Activated CD8-positive, alpha-beta memory T cell treated with anti-CD3 and anti-CD28 coated beads, Interleukin-2, amount 50 U/mL, for 48 hours (primary cell): ENCODE data around the gene TMEM171.

Source experiments
- DNase-seq: peaks from one replicate; pipeline ENCODE4 v3.0.0-alpha.2; 2020

TMEM171 gene

GRCh38 chr5:73120222-73121118, at the start of gene TMEM171:
Gene TMEM171, plus strand, starts transcription at chr5:73120575. Its CDS starts 2,799 bp downstream, at chr5:73123374.
- DNase-seq: no peak

- no peak for DNase-seq
Measured at GRCh38 chr5:73081093-73081492, 39.3 kb upstream of the TMEM171 start.

GRCh38 chr5:73088026-73088425, 32.3 kb upstream of the TMEM171 start:
- DNase-seq: no peak

- no peak for DNase-seq
Measured at GRCh38 chr5:73093943-73094342, 26.4 kb upstream of the TMEM171 start.

GRCh38 chr5:73094415-73094814, 26.0 kb upstream of the TMEM171 start:
- DNase-seq: no peak

- no peak for DNase-seq
Measured at GRCh38 chr5:73095564-73096238, 24.7 kb upstream of the TMEM171 start.

- DNase-seq: no peak
Measured at GRCh38 chr5:73096239-73096575, 24.2 kb upstream of the TMEM171 start.

GRCh38 chr5:73097740-73098139, 22.6 kb upstream of the TMEM171 start:
- no peak for DNase-seq

- DNase-seq: no peak
Measured at GRCh38 chr5:73100109-73100508, 20.3 kb upstream of the TMEM171 start.

GRCh38 chr5:73103870-73104299, 16.5 kb upstream of the TMEM171 start:
- DNase-seq: no peak

- DNase-seq: no peak
Measured at GRCh38 chr5:73104326-73104725, 16.0 kb upstream of the TMEM171 start.

- DNase-seq: no peak
Measured at GRCh38 chr5:73106335-73106734, 14.0 kb upstream of the TMEM171 start.

- no peak for DNase-seq
Measured at GRCh38 chr5:73110190-73110589, 10.2 kb upstream of the TMEM171 start.

GRCh38 chr5:73111536-73111935, 8.8 kb upstream of the TMEM171 start:
- DNase-seq: no peak

GRCh38 chr5:73112359-73112758, 8.0 kb upstream of the TMEM171 start:
- DNase-seq: no peak

GRCh38 chr5:73114044-73114688, 6.2 kb upstream of the TMEM171 start:
- no peak for DNase-seq

GRCh38 chr5:73115399-73116051, 4.8 kb upstream of the TMEM171 start:
- no peak for DNase-seq

GRCh38 chr5:73116506-73116905, 3.9 kb upstream of the TMEM171 start:
- no peak for DNase-seq

GRCh38 chr5:73117088-73117740, 3.2 kb upstream of the TMEM171 start:
- no peak for DNase-seq

- no peak for DNase-seq
Measured at GRCh38 chr5:73118391-73118973, 1.9 kb upstream of the TMEM171 start.

GRCh38 chr5:73119451-73120157, 771 bp upstream of the TMEM171 start:
- DNase-seq: no peak

- DNase-seq: no peak
Measured at GRCh38 chr5:73121119-73121463, 716 bp downstream of the TMEM171 start.
